MCF 10A (cell line): ENCODE measurements around the gene FMNL2. TPM values are rescaled to one million over a fixed set of nuclear protein-coding genes. Genes with fewer than 3 reads are reported as not detected.

ENCODE experiments used
- BruUV-seq: library from RNA; stranded (reverse); fragments of 400-500 nt; replicated peaks from 2 replicates; lab custom pipeline; 2021; lab: Mats Ljungman, UMichigan
- CTCF ChIA-PET: fragments of 300-600 bp; sonication (Branson Sonifier 250); formaldehyde crosslinking; extraction: SDS; loops from one replicate; lab custom pipeline; 2021; ENCODE audit warnings: antibody characterized with exemption, inconsistent platforms; lab: Yijun Ruan, JAX
- POLR2A ChIA-PET: fragments of 300-600, 350-650 bp; sonication (Branson Sonifier 250); formaldehyde crosslinking; extraction: SDS; loops from one replicate; lab custom pipeline; 2020; ENCODE audit warnings: antibody characterized with exemption, inconsistent platforms; lab: Yijun Ruan, JAX
- DNase-seq: peaks from one replicate; pipeline ENCODE4 v3.0.0-alpha.2; 2018; ENCODE audit not compliant: unreplicated experiment
- H3K27ac Mint-ChIP-seq: one replicate; pipeline ENCODE4 v1.8.0; 2022; ENCODE audit warnings: mild to moderate bottlenecking, low read depth, mixed read lengths; ENCODE audit not compliant: unreplicated experiment
- H3K27me3 Mint-ChIP-seq: one replicate; pipeline ENCODE4 v1.8.0; 2022; ENCODE audit warnings: mixed read lengths; ENCODE audit not compliant: insufficient read depth, unreplicated experiment
- H3K36me3 Mint-ChIP-seq: one replicate; pipeline ENCODE4 v1.8.0; 2022; ENCODE audit warnings: mild to moderate bottlenecking, moderate library complexity, mixed read lengths; ENCODE audit not compliant: insufficient read depth, unreplicated experiment
- H3K4me1 Mint-ChIP-seq: one replicate; pipeline ENCODE4 v1.8.0; 2022; ENCODE audit warnings: mixed read lengths; ENCODE audit not compliant: insufficient read depth, unreplicated experiment
- H3K4me3 Mint-ChIP-seq: one replicate; pipeline ENCODE4 v1.8.0; 2022; ENCODE audit warnings: mild to moderate bottlenecking, moderate library complexity, mixed read lengths; ENCODE audit not compliant: unreplicated experiment
- H3K9me3 Mint-ChIP-seq: one replicate; pipeline ENCODE4 v1.8.0; 2022; ENCODE audit warnings: mixed read lengths; ENCODE audit not compliant: unreplicated experiment
- intact Hi-C: fragments of 100-400 bp; cut with micrococcal nuclease; formaldehyde crosslinking; loops from 2 replicates; pipeline ENCODE4 v1.14.1; 2022
- total RNA-seq: library from RNA; stranded (reverse); gene quantifications from 2 replicates; pipeline ENCODE4 v1.2.3, GENCODE V29; 2022
- TF ChIP-seq, protein P1 (sequence below): fragments of 200-600 bp; IDR thresholded peaks from one replicate; pipeline ENCODE4 v1.8.0; 2022; ENCODE audit warnings: antibody characterized with exemption, mild to moderate bottlenecking; ENCODE audit not compliant: unreplicated experiment

FMNL2 gene
- total RNA-seq, 1 experiment from 2014 or later = 76.5 TPM

DNA sequence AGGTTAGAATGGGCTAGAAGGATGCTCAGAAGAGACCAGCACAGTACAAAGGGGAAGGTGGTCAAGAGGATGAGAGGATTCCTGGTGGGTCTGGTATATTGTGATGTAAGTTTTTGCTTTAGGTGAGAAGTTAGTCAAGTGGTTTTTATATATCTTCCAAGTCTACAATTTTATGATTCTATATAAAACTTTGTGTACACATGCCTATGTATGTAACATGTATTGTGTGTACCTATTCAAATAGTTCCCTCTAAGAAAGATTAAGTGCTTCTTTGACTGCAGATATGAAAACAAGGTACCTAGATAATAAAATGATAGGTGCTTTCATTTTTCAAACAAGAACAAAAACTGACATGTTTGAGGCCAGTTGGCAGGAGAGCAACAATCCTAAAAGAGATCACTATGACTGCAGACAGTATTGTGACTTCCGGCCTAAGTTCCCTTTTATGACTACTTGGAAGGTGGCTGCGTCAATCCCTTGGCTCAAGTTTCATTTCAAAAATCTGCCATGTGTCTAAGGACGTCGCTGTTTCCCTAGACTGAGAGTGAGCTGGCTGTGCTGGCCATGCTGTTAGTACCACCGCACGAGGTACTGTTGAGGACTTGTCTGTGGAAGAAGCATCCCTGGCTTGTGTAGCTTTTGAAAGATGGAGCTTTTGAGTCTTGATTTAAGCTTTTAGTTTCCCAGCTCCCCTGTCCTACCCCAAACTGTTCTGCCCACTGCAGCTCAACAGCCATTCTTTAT, 259.2 kb downstream of the FMNL2 start:
- Mint-ChIP-seq H3K9me3 (no peaks in the 10 kb centered on the region), H3K27ac (no peak overlapping the region), H3K4me1 (no peaks in the 10 kb centered on the region), H3K4me3 (no peak overlapping the region), H3K36me3 (peaks cover 24% of the 10 kb centered on the region), H3K27me3 (no peaks in the 10 kb centered on the region)
- TF ChIP-seq, protein P1, sequence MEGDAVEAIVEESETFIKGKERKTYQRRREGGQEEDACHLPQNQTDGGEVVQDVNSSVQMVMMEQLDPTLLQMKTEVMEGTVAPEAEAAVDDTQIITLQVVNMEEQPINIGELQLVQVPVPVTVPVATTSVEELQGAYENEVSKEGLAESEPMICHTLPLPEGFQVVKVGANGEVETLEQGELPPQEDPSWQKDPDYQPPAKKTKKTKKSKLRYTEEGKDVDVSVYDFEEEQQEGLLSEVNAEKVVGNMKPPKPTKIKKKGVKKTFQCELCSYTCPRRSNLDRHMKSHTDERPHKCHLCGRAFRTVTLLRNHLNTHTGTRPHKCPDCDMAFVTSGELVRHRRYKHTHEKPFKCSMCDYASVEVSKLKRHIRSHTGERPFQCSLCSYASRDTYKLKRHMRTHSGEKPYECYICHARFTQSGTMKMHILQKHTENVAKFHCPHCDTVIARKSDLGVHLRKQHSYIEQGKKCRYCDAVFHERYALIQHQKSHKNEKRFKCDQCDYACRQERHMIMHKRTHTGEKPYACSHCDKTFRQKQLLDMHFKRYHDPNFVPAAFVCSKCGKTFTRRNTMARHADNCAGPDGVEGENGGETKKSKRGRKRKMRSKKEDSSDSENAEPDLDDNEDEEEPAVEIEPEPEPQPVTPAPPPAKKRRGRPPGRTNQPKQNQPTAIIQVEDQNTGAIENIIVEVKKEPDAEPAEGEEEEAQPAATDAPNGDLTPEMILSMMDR = no peak
- intact Hi-C loops = no loop called here
- BruUV-seq = no TSS peak
- DNase-seq = no peak
- POLR2A ChIA-PET = no interaction called here
- CTCF ChIA-PET = interaction anchor here (1.2 to 1.5 kb wide), 2 partner anchors 8 to 17 kb away, joined by 3 to 5 read pairs; no protein-coding TSS in a partner anchor

DNA sequence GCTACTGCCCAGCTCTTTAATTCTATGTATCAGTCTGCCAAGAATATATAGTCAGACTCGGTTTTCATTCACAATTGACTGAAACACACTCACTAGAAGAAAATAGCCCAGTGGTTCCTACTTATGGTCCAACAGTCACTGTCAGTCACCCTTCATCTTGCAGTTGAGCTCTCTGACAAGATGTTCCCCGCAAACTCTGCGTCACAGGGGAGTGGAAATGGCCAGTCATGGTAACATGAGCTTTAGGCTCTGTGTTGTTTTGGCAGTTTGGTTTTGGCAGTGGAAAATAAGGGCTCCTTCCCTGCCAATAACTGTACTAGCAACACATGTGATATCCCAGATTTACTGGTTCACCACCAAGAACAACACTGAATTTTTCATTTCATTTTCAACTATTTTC, 259.8 kb downstream of the FMNL2 start:
- Mint-ChIP-seq H3K9me3 (no peaks in the 10 kb centered on the region), H3K36me3 (peaks cover 25% of the 10 kb centered on the region), H3K4me1 (peaks cover under 1% of the 10 kb centered on the region), H3K27me3 (no peaks in the 10 kb centered on the region), H3K27ac (peak overlapping the region; percentile 66), H3K4me3 (no peak overlapping the region)
- CTCF ChIA-PET = interaction anchor here (1.2 to 1.5 kb wide), 2 partner anchors 7 to 17 kb away, joined by 3 to 5 read pairs; no protein-coding TSS in a partner anchor
- BruUV-seq = no TSS peak
- intact Hi-C loops = no loop called here
- POLR2A ChIA-PET = no interaction called here
- DNase-seq = no peak
- TF ChIP-seq, protein P1 = no peak

DNA sequence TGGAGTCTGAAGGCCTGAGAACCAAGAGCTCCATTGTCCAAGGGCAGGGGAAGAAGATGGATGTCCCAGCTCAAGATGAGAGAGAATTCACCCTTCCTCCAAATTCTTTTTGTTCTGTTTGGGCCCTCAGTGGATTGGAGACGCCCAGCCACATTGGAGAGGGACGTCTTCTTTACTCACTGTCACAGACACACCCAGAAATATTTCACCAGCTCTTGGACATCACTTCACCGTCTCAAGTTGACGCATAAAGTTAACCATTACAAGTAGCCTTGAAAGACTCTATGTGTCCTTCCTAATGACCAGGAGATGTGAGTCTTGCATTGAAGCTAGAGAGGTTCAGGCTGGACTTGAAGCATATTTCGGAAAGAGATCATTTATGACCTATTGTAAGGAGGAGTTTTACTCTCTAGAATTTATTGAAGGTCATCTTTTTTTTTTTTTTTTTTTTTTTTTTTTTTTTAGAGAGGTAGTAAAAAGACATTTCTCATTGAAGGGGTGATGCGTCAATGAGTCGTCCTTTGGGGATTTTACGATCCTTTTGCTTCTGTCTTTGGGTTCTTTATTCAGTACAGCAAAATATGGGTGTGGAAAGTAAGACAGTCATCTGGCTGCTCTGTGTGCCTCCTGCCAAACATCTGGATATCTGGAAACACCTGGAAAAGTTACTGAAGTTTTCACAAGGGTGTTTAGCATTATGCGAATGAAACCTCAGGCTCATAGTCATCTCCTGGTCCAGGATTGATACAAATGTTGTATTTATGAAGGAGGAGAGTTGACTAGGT, 264.2 kb downstream of the FMNL2 start:
- Mint-ChIP-seq H3K4me3 (no peak overlapping the region), H3K27me3 (no peaks in the 10 kb centered on the region), H3K9me3 (no peaks in the 10 kb centered on the region), H3K4me1 (peaks cover 10% of the 10 kb centered on the region), H3K36me3 (peaks cover 17% of the 10 kb centered on the region), H3K27ac (no peak overlapping the region)
- no TSS peak for BruUV-seq
- CTCF ChIA-PET = interaction anchor here (1.4 kb wide), 1 partner anchor 36 kb away, joined by 4 read pairs; no protein-coding TSS in a partner anchor
- TF ChIP-seq, protein P1 = no peak
- intact Hi-C loops = no loop called here
- POLR2A ChIA-PET = interaction anchor here (0.6 kb wide), 1 partner anchor 103 kb away, joined by 3 read pairs; no protein-coding TSS in a partner anchor
- no peak for DNase-seq
